H1 (cell line): ENCODE results near the gene KAT2A. TPM values are rescaled to one million over a fixed set of nuclear protein-coding genes. Genes with fewer than 3 reads are reported as not detected.

Experiments
- CTCF ChIA-PET: fragments of 300-600 bp; sonication (Branson Sonifier 250); formaldehyde crosslinking; loops from one replicate; lab custom pipeline; 2021; ENCODE audit not compliant: partially characterized antibody; lab: Charles Lee
- POLR2A ChIA-PET: fragments of 300-600 bp; sonication (Branson Sonifier 250); formaldehyde crosslinking; loops from one replicate; lab custom pipeline; 2021; ENCODE audit warnings: inconsistent platforms; ENCODE audit not compliant: partially characterized antibody; lab: Charles Lee
- DNase-seq, 2 experiments: peaks; one replicate each; pipeline versions ENCODE4 v3.0.0 to v3.0.0-alpha.2; 2010 to 2022; ENCODE audit warnings: low spot score in 2 of 2, low read depth in 1 of 2, mixed read lengths in 1 of 2
- FAIRE-seq: peaks from 2 replicates; lab custom pipeline; 2011; peaks lifted over from hg19 to GRCh38; lab: Jason Lieb, UNC
- H2AFZ ChIP-seq: 2 replicates; pipeline ENCODE4 v1.8.1; 2012; ENCODE audit warnings: low read length, inconsistent platforms
- H2AK5ac ChIP-seq: 2 replicates; pipeline ENCODE4 v1.6.1; 2013; ENCODE audit warnings: low read depth, low read length
- H2BK120ac ChIP-seq: replicated peaks from 2 replicates; pipeline ENCODE3; 2013; ENCODE audit warnings: low read depth, low read length, inconsistent platforms
- H2BK12ac ChIP-seq: 2 replicates; pipeline ENCODE4 v1.6.1; 2013; ENCODE audit warnings: low read depth, low read length
- H2BK15ac ChIP-seq: 2 replicates; pipeline ENCODE4 v1.6.1; 2013; ENCODE audit warnings: low read length
- H2BK20ac ChIP-seq: 2 replicates; pipeline ENCODE4 v1.6.1; 2013; ENCODE audit warnings: low read length
- H2BK5ac ChIP-seq: 2 replicates; pipeline ENCODE4 v1.6.1; 2013; ENCODE audit warnings: low read depth, low read length
- H3K14ac ChIP-seq: 2 replicates; pipeline ENCODE4 v1.6.1; 2013; ENCODE audit warnings: inconsistent platforms; ENCODE audit not compliant: insufficient read length
- H3K18ac ChIP-seq: 2 replicates; pipeline ENCODE4 v1.6.1; 2013; ENCODE audit warnings: low read length; ENCODE audit errors: extremely low read depth
- H3K23ac ChIP-seq: 2 replicates; pipeline ENCODE4 v1.6.1; 2013; ENCODE audit warnings: inconsistent platforms; ENCODE audit not compliant: insufficient read length
- H3K23me2 ChIP-seq: 2 replicates; pipeline ENCODE4 v1.6.1; 2013; ENCODE audit warnings: low read depth, low read length
- H3K27ac ChIP-seq: 2 replicates; pipeline ENCODE4 v1.6.1; 2011; ENCODE audit warnings: low read depth, low read length, inconsistent platforms
- H3K27me3 ChIP-seq, 4 experiments: replicated peaks in 1 of 4; 1 replicate in 1 of 4; 2 replicates in 3 of 4; pipeline versions ENCODE4 v1.6.1 to v1.8.1; 2011 to 2013; ENCODE audit warnings: low read length in 3 of 4, mild to moderate bottlenecking in 3 of 4, inconsistent platforms in 2 of 4, mixed read lengths in 2 of 4, moderate library complexity in 1 of 4; ENCODE audit not compliant: control insufficient read depth in 3 of 4, insufficient read depth in 3 of 4; ENCODE audit errors: extremely low read depth in 1 of 4
- H3K36me3 ChIP-seq, 4 experiments: 2 replicates each; pipeline versions ENCODE4 v1.6.1 to v1.8.1; 2011 to 2013; ENCODE audit warnings: mild to moderate bottlenecking in 4 of 4, low read length in 3 of 4, moderate library complexity in 2 of 4, control low read depth in 1 of 4, inconsistent platforms in 1 of 4; ENCODE audit not compliant: insufficient read depth in 4 of 4, control insufficient read depth in 2 of 4
- H3K4ac ChIP-seq: replicated peaks from 2 replicates; pipeline ENCODE3; 2013; ENCODE audit warnings: low read length, low read depth, mixed read lengths, inconsistent platforms; ENCODE audit not compliant: insufficient read length
- H3K4me1 ChIP-seq, 4 experiments: replicated peaks in 1 of 4; 1 replicate in 1 of 4; 2 replicates in 3 of 4; pipeline versions ENCODE4 v1.6.1 to v1.8.1; 2011 to 2013; ENCODE audit warnings: low read length in 3 of 4, inconsistent platforms in 2 of 4, mixed read lengths in 1 of 4; ENCODE audit not compliant: insufficient read depth in 4 of 4, control insufficient read depth in 3 of 4
- H3K4me2 ChIP-seq, 2 experiments: 2 replicates each; pipeline versions ENCODE4 v1.6.1 to v1.8.1; 2011 to 2013; ENCODE audit warnings: low read depth in 2 of 2, low read length in 2 of 2, control low read depth in 1 of 2, inconsistent platforms in 1 of 2, mild to moderate bottlenecking in 1 of 2; ENCODE audit not compliant: insufficient read depth in 1 of 2
- H3K4me3 ChIP-seq, 4 experiments: fragments of 200-600, 300-600 bp in 1 of 4; sonication (generic), shearing (Covaris generic), sonication (Bioruptor Twin) in 1 of 4; 2 replicates each; pipeline versions ENCODE4 v1.5.1 to v1.8.1; 2011 to 2016; ENCODE audit warnings: low read length in 4 of 4, low read depth in 3 of 4, control low read depth in 2 of 4, inconsistent platforms in 2 of 4, mild to moderate bottlenecking in 2 of 4, mixed read lengths in 1 of 4, moderate library complexity in 1 of 4; ENCODE audit not compliant: insufficient read depth in 2 of 4; ENCODE audit errors: extremely low read depth in 1 of 4
- H3K56ac ChIP-seq: replicated peaks from 2 replicates; pipeline ENCODE3; 2013; ENCODE audit warnings: low read depth, mild to moderate bottlenecking, mixed read lengths, low read length, inconsistent platforms; ENCODE audit not compliant: insufficient read length
- H3K79me1 ChIP-seq: 2 replicates; pipeline ENCODE4 v1.6.1; 2013; ENCODE audit warnings: low read depth, low read length, control low read depth
- H3K79me2 ChIP-seq, 2 experiments: 2 replicates each; pipeline versions ENCODE4 v1.6.1 to v1.8.1; 2012 to 2013; ENCODE audit warnings: low read length in 2 of 2, mild to moderate bottlenecking in 2 of 2, inconsistent platforms in 1 of 2; ENCODE audit not compliant: insufficient read depth in 2 of 2, control insufficient read depth in 1 of 2
- H3K9ac ChIP-seq, 4 experiments: replicated peaks in 1 of 4; 1 replicate in 1 of 4; 2 replicates in 3 of 4; pipeline versions ENCODE4 v1.6.1 to v1.8.1; 2011 to 2013; ENCODE audit warnings: low read depth in 3 of 4, low read length in 3 of 4, control low read depth in 2 of 4, mild to moderate bottlenecking in 2 of 4, moderate library complexity in 2 of 4, inconsistent platforms in 1 of 4; ENCODE audit errors: extremely low read depth in 1 of 4
- H3K9me3 ChIP-seq, 2 experiments: 2 replicates each; pipeline versions ENCODE4 v1.6.1 to v1.8.1; 2012 to 2013; ENCODE audit warnings: mild to moderate bottlenecking in 2 of 2, moderate library complexity in 2 of 2, control low read depth in 1 of 2, inconsistent platforms in 1 of 2, low read depth in 1 of 2, low read length in 1 of 2, mixed read lengths in 1 of 2; ENCODE audit not compliant: insufficient read depth in 2 of 2
- H4K20me1 ChIP-seq, 2 experiments: replicated peaks in 1 of 2; 2 replicates each; pipeline versions ENCODE3 to v1.8.1; 2011 to 2013; ENCODE audit warnings: inconsistent platforms in 2 of 2, low read length in 2 of 2, mild to moderate bottlenecking in 1 of 2; ENCODE audit not compliant: insufficient read depth in 2 of 2, control insufficient read depth in 1 of 2
- H4K5ac ChIP-seq: 2 replicates; pipeline ENCODE4 v1.6.1; 2013; ENCODE audit warnings: low read length, low read depth, mixed read lengths, inconsistent platforms; ENCODE audit not compliant: insufficient read length
- H4K8ac ChIP-seq: 2 replicates; pipeline ENCODE4 v1.8.0; 2013; ENCODE audit warnings: mild to moderate bottlenecking, moderate library complexity, low read length, inconsistent platforms; ENCODE audit not compliant: insufficient read depth; ENCODE audit errors: extremely low read depth
- H4K91ac ChIP-seq: replicated peaks from 2 replicates; pipeline ENCODE3; 2013; ENCODE audit warnings: low read length, mixed read lengths, inconsistent platforms; ENCODE audit not compliant: insufficient read length
- HDAC6 ChIP-seq: IDR thresholded peaks from one replicate; pipeline ENCODE4 v1.7.1; 2012; ENCODE audit warnings: low read depth, mild to moderate bottlenecking, inconsistent platforms, low read length, moderate library complexity
- JUND ChIP-seq: IDR thresholded peaks from 2 replicates; pipeline ENCODE4 v1.6.1; 2011; ENCODE audit warnings: mild to moderate bottlenecking, improper control_type of control experiment, low read length
- MAFK ChIP-seq: IDR thresholded peaks from 2 replicates; pipeline ENCODE4 v1.6.1; 2012; ENCODE audit warnings: low read depth, mild to moderate bottlenecking, improper control_type of control experiment, low read length
- NANOG ChIP-seq: IDR thresholded peaks from 2 replicates; pipeline ENCODE4 v1.6.1; 2011; ENCODE audit warnings: low read length, low read depth, mild to moderate bottlenecking, inconsistent platforms; ENCODE audit not compliant: insufficient read depth, poor library complexity, severe bottlenecking
- SIX5 ChIP-seq: IDR thresholded peaks from 2 replicates; pipeline ENCODE4 v1.6.1; 2011; ENCODE audit warnings: mild to moderate bottlenecking, low read depth, low read length
- SP2 ChIP-seq: IDR thresholded peaks from 2 replicates; pipeline ENCODE4 v1.6.1; 2012; ENCODE audit warnings: mild to moderate bottlenecking, low read length, inconsistent platforms
- SRF ChIP-seq: IDR thresholded peaks from 2 replicates; pipeline ENCODE4 v1.6.1; 2011; ENCODE audit warnings: mild to moderate bottlenecking, low read depth, low read length, moderate library complexity
- TEAD4 ChIP-seq: IDR thresholded peaks from 2 replicates; pipeline ENCODE4 v1.6.1; 2012; ENCODE audit warnings: low read depth, low read length, inconsistent platforms, mixed read lengths
- USF2 ChIP-seq: IDR thresholded peaks from 2 replicates; pipeline ENCODE4 v1.6.1; 2011; ENCODE audit warnings: low read length, improper control_type of control experiment
- WGBS, 2 experiments: shearing (Covaris generic) in 1 of 2; methylation state at CpG; one replicate each; pipeline versions ENCODE4 v1.1.6 to v1.1.7; 2013 to 2015; ENCODE audit warnings: low lambda C conversion rate in 2 of 2, mixed read lengths in 2 of 2, inconsistent platforms in 1 of 2, low coverage in 1 of 2, missing lambda C conversion rate in 1 of 2; ENCODE audit not compliant: insufficient replicate concordance in 2 of 2, insufficient coverage in 1 of 2, insufficient read length in 1 of 2; ENCODE audit errors: extremely low coverage in 1 of 2, missing lambda C conversion rate in 1 of 2; 5-methylcytosine and 5-hydroxymethylcytosine counted together
- polyA plus RNA-seq, 7 experiments: library from polyadenylated mRNA; depleted of rRNA in 3 of 7; stranded (reverse) in 5 of 7; unstranded in 2 of 7; fragments of >200 nt in 5 of 7; fragments of 200-250 nt in 2 of 7; gene quantifications; 1 replicate in 5 of 7; 2 replicates in 1 of 7; 4 replicates in 1 of 7; pipeline versions ENCODE4 v1.2.1 to v1.2.3, GENCODE V29; 2011 to 2013; ENCODE audit warnings: missing spikeins in 2 of 7, mixed read lengths in 2 of 7
- total RNA-seq: library from RNA; stranded (reverse); fragmentation: NEBNext Ultra II Directional; extraction: Animal tissue kit (Norgen Biotek cat#: 25700); gene quantifications from 2 replicates; pipeline ENCODE4 v1.2.1, GENCODE V29; 2021

Gene KAT2A
- total and polyA plus RNA-seq, 2 of the 8 experiments (the other 6 are each of a cell fraction or from before 2014, with no cell fraction given), result 34.2 to 40.1 TPM

GRCh38 chr17:42132941-42133340 lies 11.8 kb upstream of the KAT2A start:
- no peak overlapping the region for H3K56ac ChIP-seq
- peaks cover 3% of the 10 kb centered on the region; the same call in 1 of the 2 replicates for H3K23me2 ChIP-seq
- H4K91ac ChIP-seq, result no peak overlapping the region
- no peak overlapping the region for H3K27ac ChIP-seq
- H2AK5ac ChIP-seq, result no peak overlapping the region
- no peak overlapping the region for H2BK120ac ChIP-seq
- H4K8ac ChIP-seq, result no peak overlapping the region
- H3K79me1 ChIP-seq, result peaks cover 14% of the 10 kb centered on the region
- TF ChIP-seq HDAC6 (no peak), JUND (no peak), SIX5 (no peak), MAFK (no peak), USF2 (no peak), SP2 (no peak), NANOG (no peak), TEAD4 (no peak), SRF (no peak)
- FAIRE-seq (no peak), DNase-seq (no peak)
- no peak overlapping the region for H3K18ac ChIP-seq
- H2BK12ac ChIP-seq, result no peak overlapping the region
- no peak overlapping the region for H2BK15ac ChIP-seq
- H3K4me2 ChIP-seq, result no peak overlapping the region
- peaks cover 0 to 35% of the 10 kb centered on the region in 2 experiments; a peak in 2 of 4 replicates for H3K79me2 ChIP-seq
- no peak overlapping the region for H3K23ac ChIP-seq
- no peak overlapping the region for H4K5ac ChIP-seq
- H3K4me3 ChIP-seq, result no peak overlapping the region
- no peaks in the 10 kb centered on the region for H3K9me3 ChIP-seq
- CTCF ChIA-PET, result interaction anchor here (0.7 to 11.7 kb wide), 8 partner anchors 13 to 347 kb away, joined by 3 to 97 read pairs (median 3); partner anchors contain the start of genes GHDC, HSPB9 and KAT2A
- H3K9ac ChIP-seq, result no peak overlapping the region
- H3K4me1 ChIP-seq, result peaks cover 0 to 6% (median 1%) of the 10 kb centered on the region in 4 experiments; a peak in 3 of 7 replicates
- no peaks in the 10 kb centered on the region for H3K27me3 ChIP-seq
- H2AFZ ChIP-seq, result no peak overlapping the region
- 83% methylated on average over 3 of the region's 3 CpGs; no CpG with 5 or more reads in 1 of the 2 experiments for WGBS, 2 experiments
- no peak overlapping the region for H2BK20ac ChIP-seq
- H4K20me1 ChIP-seq, result peaks cover 9 to 20% of the 10 kb centered on the region in 2 experiments
- no peak overlapping the region for H3K4ac ChIP-seq
- H3K14ac ChIP-seq, result no peak overlapping the region
- H2BK5ac ChIP-seq, result no peak overlapping the region
- POLR2A ChIA-PET, result interaction anchor here (1.2 to 1.8 kb wide), 2 partner anchors 11 to 12 kb away, joined by 4 to 6 read pairs; partner anchors contain the start of genes HSPB9 and KAT2A
- H3K36me3 ChIP-seq, result peaks cover 4 to 22% (median 15%) of the 10 kb centered on the region in 4 experiments; a peak in 6 of 8 replicates
